Measurements from ENCODE around the gene NLRP4. TPM values are rescaled to one million over a fixed set of nuclear protein-coding genes. Genes with fewer than 3 reads are reported as not detected.

NLRP4 gene
- total RNA-seq, 1 experiment from 2014 or later = 0.15 TPM

GRCh38 chr19:55802281-55802680 lies 34.1 kb upstream of the NLRP4 start:
- H3K4me3 ChIP-seq (ENCODE audit: low read depth, low read length, poor library complexity, severe bottlenecking) = no peak overlapping the region
- no TSS peak for BruUV-seq (replicated peaks)
- DNase-seq (ENCODE audit: low spot score) = no peak
- CTCF ChIA-PET = no interaction called here
- TF ChIP-seq CTCF (conservative IDR thresholded peaks at IDR 0.05; ENCODE audit: low read depth, low read length) = no peak
- TF ChIP-seq EZH2 (IDR thresholded peaks at IDR 0.05; ENCODE audit: borderline replicate concordance, low read depth, low read length, poor library complexity, severe bottlenecking) = no peak
- no peaks in the 10 kb centered on the region for H3K27me3 ChIP-seq (replicated peaks; ENCODE audit: insufficient read depth, low read depth, low read length, poor library complexity)
- intact Hi-C loops (cut with micrococcal nuclease; ENCODE audit: unreplicated experiment) = no loop called here
- H3K27ac ChIP-seq (ENCODE audit: low read depth, low read length, poor library complexity, severe bottlenecking) = no peak overlapping the region
- H3K4me1 ChIP-seq (ENCODE audit: insufficient read depth, low read length, poor library complexity, severe bottlenecking) = no peaks in the 10 kb centered on the region
- no peaks in the 10 kb centered on the region for H3K36me3 ChIP-seq (ENCODE audit: insufficient read depth, low read length, poor library complexity, severe bottlenecking)
- no peaks in the 10 kb centered on the region for H3K9me3 ChIP-seq (ENCODE audit: low read depth, low read length, poor library complexity, severe bottlenecking)
- POLR2A ChIA-PET (ENCODE audit: low non-redundant PET) = no interaction called here

- no TSS peak for BruUV-seq (replicated peaks)
- Histone ChIP-seq H3K36me3 (ENCODE audit: insufficient read depth, low read length, poor library complexity, severe bottlenecking) (no peaks in the 10 kb centered on the region), H3K27ac (ENCODE audit: low read depth, low read length, poor library complexity, severe bottlenecking) (no peak overlapping the region), H3K4me3 (ENCODE audit: low read depth, low read length, poor library complexity, severe bottlenecking) (no peak overlapping the region), H3K9me3 (ENCODE audit: low read depth, low read length, poor library complexity, severe bottlenecking) (no peaks in the 10 kb centered on the region), H3K4me1 (ENCODE audit: insufficient read depth, low read length, poor library complexity, severe bottlenecking) (no peaks in the 10 kb centered on the region), H3K27me3 (replicated peaks; ENCODE audit: insufficient read depth, low read depth, low read length, poor library complexity) (peaks cover 5% of the 10 kb centered on the region)
- intact Hi-C loops (cut with micrococcal nuclease; ENCODE audit: unreplicated experiment) = loop anchor here (2.0 kb wide), 2 partner anchors 107 to 177 kb away; no protein-coding TSS in a partner anchor
- TF ChIP-seq CTCF (conservative IDR thresholded peaks at IDR 0.05; ENCODE audit: low read depth, low read length) = peak; percentile 75
- no peak for TF ChIP-seq EZH2 (IDR thresholded peaks at IDR 0.05; ENCODE audit: borderline replicate concordance, low read depth, low read length, poor library complexity, severe bottlenecking)
- peak; percentile 92 for DNase-seq (ENCODE audit: low spot score)
- ChIA-PET CTCF (interaction anchor here (0.7 to 1.9 kb wide), 2 partner anchors 106 to 177 kb away, joined by 5 to 9 read pairs; no protein-coding TSS in a partner anchor), POLR2A (ENCODE audit: low non-redundant PET) (no interaction called here)
These were observed 26.8 kb upstream of the NLRP4 start for GRCh38 chr19:55809381-55810058.

- TF ChIP-seq CTCF (conservative IDR thresholded peaks at IDR 0.05; ENCODE audit: low read depth, low read length) = no peak
- no peak for TF ChIP-seq EZH2 (IDR thresholded peaks at IDR 0.05; ENCODE audit: borderline replicate concordance, low read depth, low read length, poor library complexity, severe bottlenecking)
- no peak overlapping the region for H3K4me3 ChIP-seq (ENCODE audit: low read depth, low read length, poor library complexity, severe bottlenecking)
- intact Hi-C loops (cut with micrococcal nuclease; ENCODE audit: unreplicated experiment) = no loop called here
- DNase-seq (ENCODE audit: low spot score) = no peak
- no peaks in the 10 kb centered on the region for H3K9me3 ChIP-seq (ENCODE audit: low read depth, low read length, poor library complexity, severe bottlenecking)
- no peaks in the 10 kb centered on the region for H3K4me1 ChIP-seq (ENCODE audit: insufficient read depth, low read length, poor library complexity, severe bottlenecking)
- no peaks in the 10 kb centered on the region for H3K36me3 ChIP-seq (ENCODE audit: insufficient read depth, low read length, poor library complexity, severe bottlenecking)
- no TSS peak for BruUV-seq (replicated peaks)
- peaks cover 15% of the 10 kb centered on the region for H3K27me3 ChIP-seq (replicated peaks; ENCODE audit: insufficient read depth, low read depth, low read length, poor library complexity)
- ChIA-PET POLR2A (ENCODE audit: low non-redundant PET) (no interaction called here), CTCF (interaction anchor here (0.6 kb wide), 1 partner anchor 118 kb away, joined by 9 read pairs; no protein-coding TSS in a partner anchor)
- H3K27ac ChIP-seq (ENCODE audit: low read depth, low read length, poor library complexity, severe bottlenecking) = no peak overlapping the region
These were observed 25.0 kb upstream of the NLRP4 start for GRCh38 chr19:55811340-55811739.
